HG03439 (cell line): ENCODE data around the gene USP10.
A peak's percentile ranks its signal among the peaks of the same experiment; 100 is the strongest.
"Not testable (repeated sequence)": the region's sequence is repeated elsewhere in the genome, so short reads cannot be mapped to it uniquely, and the experiment has no call there.

ENCODE experiments used
- ATAC-seq: cut with Tn5 transposase; IDR thresholded peaks from one replicate; pipeline ENCODE4 v1.9.1; 2021; ENCODE audit warnings: mild to moderate bottlenecking, moderate library complexity; ENCODE audit not compliant: unreplicated experiment

Gene USP10

DNA sequence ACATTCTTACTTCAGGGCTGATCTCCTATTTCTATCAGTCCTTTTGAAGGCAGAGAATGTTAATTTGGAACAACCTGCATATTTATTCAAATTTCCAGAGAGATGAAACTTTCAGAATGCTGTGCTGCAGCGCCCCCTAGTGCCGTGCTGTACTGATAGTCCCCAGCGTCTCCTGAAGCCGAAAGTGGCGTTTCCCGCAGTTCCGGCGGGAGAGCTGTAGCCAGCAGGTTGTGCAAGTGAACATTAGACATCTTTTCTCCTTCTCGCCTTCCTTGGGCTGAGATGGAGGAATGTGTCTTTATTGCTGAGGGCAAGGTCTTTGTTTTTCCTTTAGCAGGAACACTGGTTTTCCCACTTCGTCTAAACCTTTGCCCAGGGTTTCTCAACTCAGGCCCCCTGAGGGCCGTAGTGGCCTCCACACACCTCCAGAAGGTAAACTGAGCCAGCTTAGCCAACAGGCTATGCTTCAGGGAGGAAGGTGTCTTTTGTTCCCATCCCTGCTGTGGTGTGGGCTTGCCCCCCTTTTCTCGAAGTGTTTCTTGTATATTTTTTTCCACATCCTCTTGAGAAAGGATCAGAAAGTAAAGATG lies 26.4 kb downstream of the USP10 start:
- ATAC-seq, result no peak

DNA sequence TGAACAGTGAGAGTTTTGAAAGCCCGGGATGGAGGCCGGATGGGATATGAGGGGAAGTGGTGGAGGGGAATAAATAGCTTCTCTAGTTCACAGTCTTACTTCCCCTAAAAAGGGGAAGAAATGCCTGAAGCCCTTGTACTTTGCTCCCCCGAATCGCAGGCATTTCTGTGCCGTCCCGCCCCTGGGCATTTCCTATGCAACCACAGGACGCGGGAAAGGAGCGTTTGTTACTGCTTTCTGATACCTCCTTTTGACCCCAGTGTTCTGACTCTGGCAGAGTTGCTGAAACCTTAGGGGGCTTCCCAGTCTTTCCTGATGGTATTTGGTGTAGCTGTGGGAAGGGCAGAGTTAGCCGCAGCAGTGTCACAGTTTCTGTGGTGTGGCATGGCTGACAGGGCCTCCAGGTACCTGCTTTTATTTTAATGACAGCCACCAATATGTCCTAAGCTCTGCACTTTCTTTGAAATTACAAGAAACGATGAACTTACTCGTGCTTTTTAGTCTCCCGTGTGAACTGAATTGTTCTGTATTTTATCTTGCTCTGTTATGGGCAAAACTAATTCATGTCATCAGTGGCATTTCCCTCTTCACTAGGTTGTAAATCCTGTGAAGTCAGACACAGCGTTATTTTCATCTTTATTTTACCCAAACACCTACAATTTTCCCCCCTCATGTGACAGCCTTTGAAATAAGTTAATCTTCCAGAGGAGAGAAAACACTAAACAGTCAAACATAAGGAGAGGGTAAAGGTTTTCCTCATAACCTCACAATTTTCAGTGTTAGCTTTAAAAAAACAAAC lies 27.1 kb downstream of the USP10 start:
- no peak for ATAC-seq

DNA sequence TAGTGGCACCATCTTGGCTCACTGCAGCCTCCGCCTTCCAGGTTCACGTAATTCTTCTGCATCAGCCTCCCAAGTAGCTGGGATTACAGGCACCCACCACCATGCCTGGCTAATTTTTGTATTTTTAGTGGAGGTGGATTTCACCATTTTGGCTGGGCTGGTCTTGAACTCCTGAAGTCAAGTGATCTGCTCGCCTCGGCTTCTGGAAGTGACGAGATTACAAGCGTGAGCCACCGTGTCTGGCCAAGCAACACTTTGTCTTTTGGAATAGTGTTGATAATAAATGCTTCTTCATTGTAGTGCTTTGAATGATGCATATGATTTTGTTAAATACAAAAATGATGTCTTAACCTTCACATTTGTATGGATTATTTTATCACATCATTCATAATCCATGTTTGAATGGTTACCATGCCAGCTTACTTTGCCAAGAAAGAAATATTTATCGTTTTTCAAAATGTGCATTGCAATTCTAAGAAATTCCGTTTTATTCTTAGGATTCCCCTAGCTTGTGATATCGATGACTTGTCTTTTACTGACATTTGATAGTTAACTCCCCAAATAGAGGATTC lies 29.1 kb downstream of the USP10 start:
- ATAC-seq, result no peak

DNA sequence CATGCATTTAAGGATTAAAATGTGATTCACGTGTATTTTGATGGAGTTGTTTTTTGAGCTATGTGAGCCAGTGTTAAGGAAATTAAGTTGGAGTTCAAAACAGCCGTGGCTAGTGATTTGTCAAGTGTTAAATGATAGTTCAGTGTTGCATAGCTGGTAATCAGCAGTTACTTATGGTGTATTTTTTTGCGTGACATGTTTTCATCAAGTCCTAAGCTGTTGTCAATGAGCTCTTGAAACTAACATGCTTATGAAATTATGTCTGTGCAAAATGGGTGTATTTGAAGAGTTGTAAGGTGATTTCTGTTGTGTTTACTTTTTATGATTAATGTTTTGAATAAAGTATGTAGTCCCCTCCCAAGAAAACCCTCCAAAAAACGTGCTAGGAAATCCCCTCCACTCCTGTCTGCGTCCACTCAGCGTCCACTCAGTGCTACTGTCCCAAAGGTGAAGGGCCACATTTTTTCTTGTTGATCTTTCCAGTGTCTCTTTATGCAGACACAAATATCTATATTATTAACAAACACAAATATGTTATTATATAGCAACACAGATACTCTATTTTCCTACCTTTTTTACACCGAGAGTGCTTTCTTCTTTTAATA lies 30.0 kb downstream of the USP10 start:
- no peak for ATAC-seq

DNA sequence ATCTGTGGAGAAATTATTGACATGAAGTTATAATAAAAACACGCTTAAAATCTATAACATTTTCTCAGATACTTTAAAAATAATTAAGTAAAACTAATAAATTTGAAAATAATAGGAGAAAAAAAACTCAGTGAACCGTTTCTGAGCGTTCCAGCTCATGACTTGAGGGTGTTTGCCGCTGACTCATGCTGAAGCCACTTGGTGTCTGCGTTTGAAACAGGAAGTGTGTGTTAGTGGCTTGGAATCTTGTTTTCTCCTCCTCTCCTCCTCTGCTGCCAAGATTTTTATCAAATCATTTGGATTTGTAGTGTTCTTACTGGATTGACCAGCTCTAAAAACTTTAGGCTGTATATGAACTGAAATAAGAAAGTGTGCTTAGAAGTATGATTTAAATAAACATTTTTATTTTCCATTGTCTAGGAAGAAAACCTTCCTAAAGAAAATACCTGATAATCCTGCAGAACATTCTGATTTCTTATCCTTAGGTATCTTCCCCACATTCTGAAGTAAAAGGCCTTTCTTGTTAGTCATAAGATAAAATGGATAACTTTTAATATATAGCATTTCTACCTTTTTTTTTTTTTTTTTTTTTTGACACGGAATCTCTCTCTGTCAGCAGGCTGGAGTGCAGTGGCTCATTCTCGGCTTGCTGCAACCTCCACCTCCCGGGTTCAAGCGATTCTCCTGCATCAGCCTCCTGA lies 30.8 kb downstream of the USP10 start:
- ATAC-seq, result peak; percentile 56

DNA sequence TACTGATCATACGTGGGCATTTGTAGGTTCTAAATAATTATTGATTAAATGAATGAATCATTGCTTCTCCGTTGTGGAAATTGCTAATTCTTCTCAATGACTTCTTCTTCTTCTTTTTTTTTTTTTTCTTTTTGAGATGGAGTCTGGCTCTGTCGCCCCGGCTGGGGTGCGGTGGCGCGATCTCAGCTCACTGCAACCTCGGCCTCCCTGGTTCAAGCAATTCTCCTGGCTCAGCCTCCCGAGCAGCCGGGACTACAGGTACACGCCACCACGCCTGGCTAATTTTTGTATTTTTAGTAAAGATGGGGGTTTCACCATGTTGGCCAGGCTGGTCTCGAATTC lies 32.5 kb downstream of the USP10 start:
- not testable (repeated sequence) for ATAC-seq

DNA sequence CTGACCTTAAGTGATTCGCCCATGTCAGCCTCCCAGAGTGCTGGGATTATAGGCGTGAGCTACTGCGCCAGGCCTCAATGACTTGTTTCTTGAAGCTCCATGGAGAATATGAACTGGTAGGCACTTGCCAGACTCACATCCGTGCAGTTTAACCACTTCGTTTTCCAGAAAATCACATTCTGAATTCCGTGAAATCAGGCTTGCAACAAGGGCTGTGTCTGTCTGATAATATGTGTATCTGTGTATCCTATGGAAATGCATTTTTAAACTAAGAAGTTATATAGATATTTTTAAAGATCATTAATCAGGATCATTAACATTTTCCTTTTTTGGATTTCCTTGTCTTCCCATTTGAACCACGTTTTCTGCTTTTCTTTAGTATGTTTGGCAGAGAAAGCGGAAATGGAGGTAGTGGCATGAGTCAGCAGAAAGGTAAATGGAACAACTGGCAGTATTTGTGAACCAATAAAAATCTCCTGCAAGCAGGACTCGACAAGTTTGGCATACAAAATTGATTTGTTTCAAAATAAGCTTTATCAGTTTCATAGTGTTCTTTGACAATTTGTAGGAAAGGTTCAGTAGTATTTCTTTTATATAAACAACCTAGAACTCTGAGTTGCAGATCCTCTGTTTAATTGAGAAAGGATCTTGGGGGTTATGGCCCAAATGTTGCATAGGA lies 33.0 kb downstream of the USP10 start:
- ATAC-seq, result no peak

DNA sequence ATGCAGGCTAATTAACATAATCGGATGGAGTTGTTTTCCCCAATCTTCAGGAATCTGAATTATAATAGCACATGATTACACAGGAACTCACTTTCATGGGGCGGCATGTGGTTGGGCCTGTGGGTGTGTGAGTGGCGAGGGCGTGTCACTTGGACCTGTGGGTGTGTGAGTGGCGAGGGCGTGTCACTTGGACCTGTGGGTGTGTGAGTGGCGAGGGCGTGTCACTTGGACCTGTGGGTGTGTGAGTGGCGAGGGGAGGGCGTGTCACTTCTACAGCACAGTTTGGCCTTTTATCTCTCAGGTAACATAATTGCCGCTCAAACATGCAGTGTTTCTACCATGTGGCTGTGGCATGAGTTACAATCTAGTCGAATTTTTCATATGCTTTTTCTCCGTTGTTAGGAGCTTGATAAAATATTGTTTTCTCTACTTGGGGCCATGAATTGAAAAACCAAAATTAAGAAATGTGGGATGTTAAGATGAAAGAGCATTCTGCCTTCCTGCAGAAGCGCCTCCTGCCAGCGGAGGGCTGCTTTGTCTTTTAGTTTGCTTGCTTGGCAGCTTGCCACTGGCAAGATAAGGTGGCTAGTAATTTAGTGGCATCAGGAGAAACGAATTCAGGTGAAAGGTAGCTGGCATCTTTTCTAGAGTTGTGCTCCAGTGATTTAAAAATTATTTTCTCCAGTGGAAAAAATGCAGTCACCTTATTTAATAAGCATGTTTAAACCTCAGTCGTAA lies 36.2 kb downstream of the USP10 start:
- ATAC-seq, result no peak

DNA sequence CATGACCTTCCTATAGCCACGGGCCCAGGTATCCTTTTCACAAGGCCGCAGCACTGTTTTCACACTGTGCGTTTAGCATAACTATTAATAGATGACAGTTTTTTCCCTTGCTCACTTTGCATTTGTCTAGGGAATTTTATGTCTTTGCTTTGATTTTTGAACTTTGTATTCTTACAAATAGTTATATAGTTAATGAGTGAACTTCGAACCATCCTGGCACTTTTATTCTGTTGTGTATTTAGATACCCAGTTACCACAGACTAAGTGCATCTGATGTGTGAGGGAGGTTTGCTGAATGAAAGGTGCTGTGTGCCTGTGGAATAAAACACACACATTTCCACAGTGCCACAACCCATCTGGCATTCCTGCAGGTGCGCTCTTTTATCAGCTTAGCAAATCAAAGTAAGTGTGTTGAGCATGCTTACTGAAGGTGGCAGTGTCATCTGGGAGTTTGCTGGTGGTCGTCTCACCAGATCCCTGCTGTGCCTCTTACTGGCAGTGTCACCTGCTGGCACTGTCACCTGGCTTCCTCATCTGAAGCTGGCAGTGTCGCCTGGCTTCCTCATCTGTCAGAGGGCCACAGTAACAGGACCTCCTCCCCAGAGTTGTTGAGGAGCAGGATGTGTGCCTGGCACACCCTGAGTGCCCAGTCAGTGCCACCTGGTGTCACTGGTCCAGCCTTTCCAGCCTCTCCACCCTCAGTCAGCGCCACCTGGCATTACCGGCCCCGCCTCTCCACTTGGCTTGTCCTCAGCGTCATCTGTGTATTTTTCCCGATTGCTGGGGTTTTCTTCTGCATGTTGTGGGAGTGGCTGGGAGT lies 37.6 kb downstream of the USP10 start:
- ATAC-seq, result no peak

DNA sequence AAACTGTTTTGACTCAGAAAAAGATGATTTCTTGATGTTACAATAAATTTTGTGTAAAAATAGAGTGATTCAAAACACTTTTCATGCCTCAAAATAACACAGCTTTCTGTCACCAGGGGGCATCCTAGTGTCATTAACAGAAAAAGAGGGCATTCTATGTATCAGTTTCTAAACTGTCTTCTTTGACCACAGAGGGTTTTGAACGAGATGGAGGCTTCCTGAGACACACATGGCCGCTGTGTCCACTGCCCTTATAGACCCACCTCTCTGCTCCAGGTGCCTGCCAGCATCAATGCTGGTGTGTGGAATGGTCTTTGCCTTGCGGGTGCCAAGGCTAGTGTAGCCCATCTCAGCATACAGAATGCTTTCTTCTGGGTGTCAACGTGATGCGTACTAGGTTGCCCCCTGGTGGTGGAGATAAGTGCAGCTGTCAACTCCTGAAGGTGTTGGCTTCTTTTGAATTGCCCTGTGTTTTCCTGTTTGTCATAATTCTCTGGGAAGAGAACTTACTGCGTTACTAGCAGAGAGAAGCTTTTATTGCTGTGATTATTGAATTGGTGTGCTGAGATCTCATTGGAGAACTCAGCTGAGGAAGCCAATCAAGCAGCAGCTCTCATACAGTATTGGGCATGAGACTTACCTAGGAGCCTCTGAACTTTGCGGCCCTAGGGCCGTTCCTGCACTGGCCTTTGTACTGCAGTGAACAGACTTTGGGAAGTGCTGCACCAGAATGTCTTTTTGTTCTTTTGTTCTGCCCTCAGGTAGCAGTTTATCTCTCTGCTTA lies 38.6 kb downstream of the USP10 start:
- ATAC-seq, result peak; percentile 53

DNA sequence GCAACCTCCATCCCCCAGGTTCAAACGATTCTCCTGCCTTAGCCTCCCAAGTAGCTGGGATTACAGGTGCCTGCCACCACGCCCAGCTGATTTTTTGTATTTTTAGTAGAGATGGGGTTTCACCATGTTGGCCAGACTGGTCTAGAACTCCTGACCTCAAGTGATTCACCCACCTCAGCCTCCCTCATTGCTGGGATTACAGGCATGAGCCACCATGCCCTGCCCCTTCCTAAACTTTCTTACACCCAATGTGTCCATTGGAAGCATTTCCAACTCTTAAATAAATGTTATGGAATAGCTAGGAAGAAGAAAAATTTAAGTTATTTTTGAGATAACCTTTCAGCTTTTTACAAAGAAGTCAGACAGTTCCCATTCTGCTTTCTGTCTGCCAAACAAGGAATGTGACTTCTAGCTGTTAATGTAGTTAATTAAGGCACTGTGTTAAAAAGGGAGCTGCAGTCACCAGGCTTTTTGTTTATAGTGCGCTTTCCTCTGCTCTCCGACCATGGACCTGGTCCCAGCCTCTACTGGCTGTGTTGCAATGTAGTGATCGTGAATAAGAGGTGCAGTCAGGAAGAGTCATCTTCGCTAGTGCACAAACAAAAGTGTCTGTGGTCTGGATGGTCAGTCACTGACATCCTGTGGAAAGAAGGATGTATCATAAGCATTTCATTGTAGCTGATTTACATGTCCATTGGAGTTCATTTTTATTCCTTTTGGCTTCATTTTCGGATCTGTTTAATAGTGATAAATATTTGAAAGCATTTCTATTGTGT lies 39.7 kb downstream of the USP10 start:
- ATAC-seq, result no peak

DNA sequence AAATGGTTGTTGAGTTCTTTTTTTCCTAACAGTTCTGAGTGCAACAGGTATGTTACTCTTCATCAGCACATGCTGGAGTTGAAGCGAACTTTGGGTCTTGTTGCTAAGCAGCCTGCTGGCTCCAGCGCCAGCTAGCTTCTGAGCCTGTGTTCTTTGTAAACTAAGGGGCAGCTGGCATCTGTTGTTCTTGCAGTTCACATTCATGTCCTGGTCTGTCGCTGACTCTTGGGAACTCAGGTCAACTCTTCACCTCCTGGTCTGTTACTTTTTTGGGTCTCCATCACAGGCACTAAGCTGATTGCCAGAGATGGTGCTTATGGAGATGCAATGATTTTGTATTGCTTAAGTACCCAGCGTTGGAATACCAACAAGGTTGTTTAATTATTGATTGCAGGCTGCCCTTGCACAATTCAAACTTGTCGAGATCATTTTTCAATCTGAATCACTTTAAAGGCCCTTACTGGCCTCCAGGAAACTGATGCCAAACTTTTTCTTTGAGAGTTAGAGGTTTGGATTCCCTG lies 40.9 kb downstream of the USP10 start:
- ATAC-seq, result no peak

DNA sequence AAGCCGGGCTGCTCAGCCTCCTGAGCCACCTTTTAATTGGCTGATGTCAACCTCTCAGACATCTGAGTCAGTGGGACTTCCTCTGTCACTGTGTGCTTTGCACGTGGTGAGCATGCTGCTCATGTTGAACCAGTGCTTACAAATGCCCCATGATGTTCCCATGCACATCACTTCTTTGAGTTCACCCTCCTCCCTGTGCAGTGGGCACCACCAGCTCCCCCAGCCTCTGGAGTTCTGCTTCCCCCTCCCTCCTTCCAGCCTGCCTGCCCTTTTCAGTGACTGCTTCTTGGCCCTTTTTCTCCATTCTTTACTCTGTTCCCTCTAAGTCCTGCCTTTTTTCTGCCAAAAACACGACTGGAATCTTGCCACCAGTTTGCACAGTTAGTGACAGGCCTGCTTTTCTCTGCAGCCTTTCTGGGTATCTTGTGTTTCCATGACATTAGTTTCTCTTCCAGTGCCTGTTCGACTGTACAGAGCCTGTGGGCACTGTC lies 41.6 kb downstream of the USP10 start:
- no peak for ATAC-seq

DNA sequence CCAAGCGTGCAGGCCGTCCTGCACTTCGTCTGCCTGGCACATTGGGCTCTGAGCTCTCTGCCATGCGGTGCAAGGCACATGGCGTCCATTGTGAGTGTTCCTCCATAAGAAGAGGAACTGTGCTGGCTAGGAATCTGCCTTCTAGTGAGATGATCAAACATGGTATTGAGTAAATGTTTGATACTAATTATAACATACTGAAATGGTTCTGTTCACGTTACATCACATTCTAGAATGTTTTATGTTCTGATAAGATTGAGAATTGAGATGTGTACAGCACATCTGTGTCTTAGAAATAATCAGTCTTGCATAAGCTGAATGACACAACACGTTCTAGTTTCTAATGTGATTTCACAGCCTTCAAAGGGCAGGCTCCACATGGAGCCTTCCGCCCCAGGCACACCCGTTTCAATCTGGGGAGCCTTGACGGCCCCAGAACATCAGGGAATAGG lies 42.9 kb downstream of the USP10 start:
- ATAC-seq, result no peak

DNA sequence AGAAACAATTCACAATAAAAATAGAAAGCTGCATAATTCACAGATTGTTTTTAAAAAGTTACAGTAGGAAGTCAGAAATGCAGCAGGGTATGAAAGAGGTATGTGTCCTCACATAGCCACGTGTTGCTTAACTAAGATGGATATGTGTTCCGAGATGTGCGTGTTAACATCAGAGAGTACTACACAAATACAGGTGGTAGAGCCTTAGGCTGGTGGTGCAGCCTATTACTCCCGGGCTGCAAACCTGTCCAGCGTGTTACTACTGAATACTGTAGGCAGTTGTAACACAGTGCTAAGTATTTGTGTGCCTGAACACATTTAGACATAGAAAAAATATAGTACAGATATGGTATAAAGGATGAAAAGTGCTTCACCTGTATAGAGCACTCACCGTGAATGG lies 46.4 kb downstream of the USP10 start:
- no peak for ATAC-seq

DNA sequence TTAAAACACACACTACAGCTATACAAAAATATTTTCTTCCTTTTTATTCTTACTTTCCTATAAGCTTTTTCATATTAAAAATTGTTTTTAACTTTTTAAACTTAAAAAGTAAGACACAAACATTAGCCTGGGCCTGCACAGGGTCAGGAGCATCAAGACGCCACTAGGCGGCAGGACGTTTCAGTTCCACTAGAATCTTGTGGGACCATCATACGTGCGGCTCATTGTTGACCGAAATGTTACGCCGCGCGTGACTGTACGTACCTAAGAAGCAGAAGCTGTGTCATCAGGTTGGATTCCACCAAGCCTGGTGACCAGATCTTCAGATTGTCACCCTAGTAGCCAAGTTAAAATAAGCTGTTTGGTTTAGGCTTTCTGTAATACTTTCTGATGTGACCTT lies 47.1 kb downstream of the USP10 start:
- ATAC-seq, result no peak

DNA sequence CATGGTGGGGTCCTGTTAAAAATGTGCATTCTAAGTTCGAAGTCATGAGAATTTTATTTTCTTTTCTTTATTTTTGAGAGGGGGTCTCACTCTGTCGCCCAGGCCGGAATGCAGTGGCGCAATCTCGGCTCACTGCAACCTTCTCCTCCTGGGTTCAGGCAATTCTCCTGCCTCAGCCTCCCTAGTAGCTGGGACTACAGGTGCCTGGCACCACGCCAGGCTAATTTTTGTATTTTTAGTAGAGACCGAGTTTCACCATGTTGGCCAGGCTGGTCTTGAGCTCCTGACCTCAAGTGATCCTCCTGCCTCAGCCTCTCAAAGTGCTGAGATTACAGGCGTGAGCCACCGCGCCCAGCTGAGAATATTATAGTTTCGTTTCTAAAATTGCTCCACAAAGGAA lies 48.4 kb downstream of the USP10 start:
- not testable (repeated sequence) for ATAC-seq
